Sigmoid colon (tissue), 4 donors: ENCODE results near the gene GOLGA8S.

Experiments
- CTCF ChIP-seq, 4 experiments: fragments of 450-650 bp in 3 of 4; fragments of 200-600 bp in 1 of 4; IDR thresholded peaks; one replicate each; pipeline ENCODE4 v1.5.1; 2016 to 2019; ENCODE audit warnings: antibody characterized with exemption in 4 of 4, mild to moderate bottlenecking in 3 of 4, moderate library complexity in 2 of 4
- POLR2A ChIP-seq, 2 donors: fragments of 450-650 bp; IDR thresholded peaks; one replicate each; pipeline ENCODE4 v1.6.1; 2016; ENCODE audit warnings: antibody characterized with exemption in 2 of 2, mild to moderate bottlenecking in 2 of 2, moderate library complexity in 2 of 2
- POLR2AphosphoS5 ChIP-seq, 4 donors: sonication (generic); formaldehyde crosslinking; IDR thresholded peaks; one replicate each; pipeline ENCODE4 v1.6.1; 2017; ENCODE audit warnings: antibody characterized with exemption in 4 of 4

- TF ChIP-seq POLR2AphosphoS5 (IDR thresholded peaks at IDR 0.05) (no peak), CTCF (IDR thresholded peaks at IDR 0.05) (no peak), POLR2A (IDR thresholded peaks at IDR 0.05) (no peak)
Measured at GRCh38 chr15:23370578-23370977, 16.0 kb downstream of the GOLGA8S start.
